Measurements from ENCODE around the gene NTF4.
"Not testable (repeated sequence)": the region's sequence is repeated elsewhere in the genome, so short reads cannot be mapped to it uniquely, and the experiment has no call there.

- not testable (repeated sequence) for TF ChIP-seq POLR2A (IDR thresholded peaks at IDR 0.05; ENCODE audit: low read length); GATA1 (IDR thresholded peaks at IDR 0.05; ENCODE audit: low read depth, low read length)
Measured at GRCh38 chr19:49049834-49050233, 14.8 kb downstream of the NTF4 start.
